MV-4-11 (cell line): ENCODE measurements around the gene NUDT1.

Experiments used
- DNase-seq: peaks from one replicate; lab custom pipeline; 2025; lab: John Stamatoyannopoulos, UW

The NUDT1 gene

GRCh38 chr7:2224491-2224928, 17.5 kb upstream of the NUDT1 start:
- no peak for DNase-seq

- DNase-seq, result no peak
These were observed 17.1 kb upstream of the NUDT1 start for GRCh38 chr7:2224934-2225333.

DNA sequence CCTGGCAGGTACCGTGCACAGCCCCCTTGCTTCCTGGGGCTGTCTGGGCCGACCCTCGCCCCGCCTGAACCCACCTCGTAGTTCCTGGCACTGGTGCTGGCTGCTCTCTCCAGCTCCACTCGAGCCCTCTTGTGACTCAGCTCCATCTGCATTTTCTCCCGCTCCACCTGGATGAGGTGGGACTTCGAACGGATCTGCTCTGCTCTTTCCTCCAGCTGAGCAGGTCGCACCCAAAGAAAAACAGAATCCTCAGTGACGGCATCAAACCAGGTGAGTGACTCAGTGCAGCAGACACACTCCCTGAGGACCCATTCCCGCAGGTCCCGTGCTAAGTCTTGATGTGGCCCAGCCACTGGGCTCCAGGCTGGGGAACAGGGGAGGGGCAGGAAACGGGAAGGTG, 16.7 kb upstream of the NUDT1 start:
- no peak for DNase-seq

GRCh38 chr7:2225830-2226229, 16.2 kb upstream of the NUDT1 start:
- no peak for DNase-seq

DNA sequence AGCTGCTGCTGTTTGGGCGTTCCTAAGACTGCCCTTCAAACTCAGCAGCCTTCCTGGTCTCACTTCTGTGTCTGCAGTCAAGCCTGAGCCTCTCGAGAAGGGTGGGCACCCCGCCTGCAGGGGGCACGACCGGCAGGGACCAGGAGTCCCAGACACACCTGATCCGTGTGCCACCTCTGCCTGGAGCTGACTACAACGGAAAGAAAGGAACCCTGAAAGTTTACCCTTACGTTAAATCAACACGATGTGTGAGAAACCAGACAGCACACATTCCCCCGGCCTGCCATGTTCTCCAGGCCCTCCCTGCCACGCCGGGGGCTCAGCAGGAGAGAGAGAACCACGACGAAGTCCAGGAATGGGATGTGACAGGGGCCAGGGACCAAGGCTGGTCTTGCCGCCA, 14.3 kb upstream of the NUDT1 start:
- no peak for DNase-seq

DNA sequence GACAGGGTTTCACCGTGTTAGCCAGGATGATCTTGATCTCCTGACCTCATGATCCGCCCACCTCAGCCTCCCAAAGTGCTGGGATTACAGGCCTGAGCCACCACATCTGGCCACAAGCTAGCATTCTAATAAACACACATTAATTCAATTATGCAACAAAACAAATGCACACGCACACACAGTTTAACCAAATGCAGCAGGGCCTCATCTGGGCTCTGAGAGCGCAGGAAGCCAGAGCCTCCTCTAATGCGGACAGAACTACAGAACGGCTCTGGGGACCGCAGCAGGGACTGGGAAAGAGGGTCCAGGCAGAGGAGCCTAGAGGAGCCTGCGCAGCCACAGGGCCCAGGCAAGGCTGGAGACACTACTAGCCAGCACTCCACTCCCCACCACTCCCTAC, 13.1 kb upstream of the NUDT1 start:
- DNase-seq, result no peak

- DNase-seq, result no peak
These were observed 12.6 kb upstream of the NUDT1 start for GRCh38 chr7:2229467-2229866.

- DNase-seq, result no peak
These were observed 11.8 kb upstream of the NUDT1 start for GRCh38 chr7:2230226-2230625.

- no peak for DNase-seq
These were observed 11.1 kb upstream of the NUDT1 start for GRCh38 chr7:2230882-2231281.

DNA sequence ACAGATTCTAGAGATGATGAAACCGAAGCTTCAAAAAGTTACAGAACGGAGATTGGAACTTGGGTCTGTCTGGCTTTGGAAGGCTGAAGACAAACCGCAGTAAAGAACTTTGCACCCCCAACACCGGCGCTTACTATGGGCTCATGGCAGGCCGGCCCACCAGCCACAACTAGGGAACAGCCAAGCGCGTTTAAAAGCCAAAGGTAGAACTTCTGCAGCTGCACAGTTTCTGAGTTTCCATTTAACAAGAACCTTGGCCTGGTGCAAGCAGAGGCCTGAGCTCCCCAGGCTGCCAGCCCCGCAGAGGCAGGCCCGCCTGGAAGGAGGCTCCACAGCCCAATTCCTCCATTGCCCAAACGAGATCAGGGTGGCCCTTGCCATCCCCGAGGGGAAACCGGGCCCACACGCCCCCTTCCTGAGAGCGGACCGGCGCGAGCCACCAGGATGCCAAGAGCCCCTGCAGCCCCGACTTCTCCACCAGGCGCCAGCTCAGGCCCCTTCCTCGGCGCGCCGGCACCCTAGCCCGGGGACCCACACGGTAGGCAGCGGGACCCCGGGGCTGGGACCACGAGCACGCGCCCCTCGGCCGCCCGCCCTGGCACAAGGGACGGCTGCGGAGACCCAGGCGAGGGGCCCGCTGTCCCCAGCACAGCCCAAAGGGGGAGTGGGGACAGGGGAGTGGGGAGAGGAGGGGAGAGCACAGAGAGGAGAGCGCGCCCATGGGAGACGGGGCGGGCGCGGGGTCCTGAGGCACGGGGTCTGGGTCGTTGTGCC, 9.8 kb upstream of the NUDT1 start:
- no peak for DNase-seq

GRCh38 chr7:2232766-2233520, 9.1 kb upstream of the NUDT1 start, which contains the start of gene MAD1L1:
Gene MAD1L1, minus strand, starts transcription at chr7:2232945. Its CDS starts 2,812 bp downstream, at chr7:2230133.
- DNase-seq, result peak; percentile 85

GRCh38 chr7:2233926-2234325, 8.1 kb upstream of the NUDT1 start:
- no peak for DNase-seq

DNA sequence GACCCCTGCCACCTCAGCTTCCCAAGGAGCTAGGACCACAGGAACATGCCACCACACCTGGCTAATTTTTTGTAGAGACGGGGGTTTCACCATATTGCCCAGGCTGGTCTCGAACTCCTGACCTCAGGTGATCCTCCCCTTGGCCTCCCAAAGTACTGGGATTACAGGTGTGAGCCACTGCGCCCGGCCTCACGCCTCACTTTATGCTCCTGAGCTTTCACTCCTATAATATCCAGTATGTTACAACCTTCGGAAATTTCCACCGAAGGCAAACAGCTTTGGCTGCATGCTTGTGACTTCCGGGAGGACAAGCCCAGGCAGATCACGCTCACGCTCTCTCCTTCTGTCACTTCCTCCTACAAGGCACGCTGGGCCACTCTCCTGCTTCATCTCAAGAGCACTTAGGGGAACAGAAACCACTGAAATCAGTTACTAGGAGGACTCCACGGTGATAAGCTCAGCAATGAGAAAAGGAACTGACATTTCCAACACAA, 4.9 kb upstream of the NUDT1 start:
- DNase-seq, result peak; percentile 99

DNA sequence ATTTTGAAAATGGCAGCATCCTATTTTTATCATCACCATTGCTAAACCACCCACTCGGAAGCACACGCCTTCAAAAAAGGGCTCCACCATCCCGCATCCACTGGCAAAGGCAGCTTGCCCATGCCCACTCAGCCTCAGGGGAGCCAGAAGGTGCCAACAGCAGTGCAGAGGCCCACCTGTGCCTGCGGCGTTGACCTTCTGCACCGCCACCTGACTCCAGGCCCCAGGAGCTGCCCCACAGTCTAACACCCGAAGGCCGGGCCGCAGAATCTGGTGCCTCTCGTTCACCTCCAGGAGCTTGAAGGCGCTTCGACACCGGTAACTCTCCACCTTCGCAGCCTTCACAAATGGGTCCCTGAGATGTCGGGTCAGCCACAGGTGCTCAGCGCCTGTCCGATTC, 2.8 kb upstream of the NUDT1 start:
- DNase-seq, result no peak

DNA sequence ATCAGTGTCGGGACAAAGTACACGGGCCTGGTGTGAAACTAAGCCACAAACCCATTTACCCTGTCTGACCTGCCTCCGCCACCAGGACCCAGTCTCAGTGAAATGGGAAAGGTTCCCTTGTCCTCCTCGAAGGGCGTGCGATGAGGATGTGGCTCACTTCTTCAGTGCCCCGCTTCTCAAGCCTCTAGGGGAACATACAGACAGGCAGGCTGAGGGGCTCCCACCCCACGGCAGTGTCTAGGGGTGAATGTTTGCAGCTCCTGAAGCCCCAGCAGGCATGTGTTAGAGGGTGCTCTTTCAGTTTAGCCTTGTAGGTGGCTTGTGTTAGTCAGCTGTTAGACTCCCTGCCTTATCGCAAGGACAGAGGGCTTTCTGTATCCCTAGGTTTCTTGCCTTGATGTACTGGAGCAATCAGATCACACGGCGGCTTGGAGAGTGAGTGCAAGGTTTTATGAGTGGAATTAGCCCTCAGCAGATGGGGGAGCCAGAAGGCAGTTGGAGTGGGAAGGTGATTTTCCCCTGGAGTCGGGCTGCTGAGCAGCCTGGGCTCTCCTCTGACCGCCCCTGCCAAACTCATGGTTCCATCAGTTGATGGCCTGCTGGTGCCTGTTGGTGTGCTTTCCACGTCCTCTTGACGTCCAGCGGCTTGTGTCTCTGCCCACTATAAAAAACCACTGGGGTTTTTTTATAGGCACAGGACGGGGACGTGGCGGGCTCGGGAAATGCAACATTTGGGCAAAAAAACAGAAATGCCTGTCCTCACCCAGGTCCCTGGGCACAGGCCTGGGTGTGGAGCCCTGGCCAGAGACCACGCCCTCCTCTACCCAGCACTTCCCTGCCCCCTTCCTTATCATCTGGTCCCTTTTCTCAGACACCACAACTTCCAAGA, 759 bp downstream of the NUDT1 start:
- peak; percentile 36 for DNase-seq

DNA sequence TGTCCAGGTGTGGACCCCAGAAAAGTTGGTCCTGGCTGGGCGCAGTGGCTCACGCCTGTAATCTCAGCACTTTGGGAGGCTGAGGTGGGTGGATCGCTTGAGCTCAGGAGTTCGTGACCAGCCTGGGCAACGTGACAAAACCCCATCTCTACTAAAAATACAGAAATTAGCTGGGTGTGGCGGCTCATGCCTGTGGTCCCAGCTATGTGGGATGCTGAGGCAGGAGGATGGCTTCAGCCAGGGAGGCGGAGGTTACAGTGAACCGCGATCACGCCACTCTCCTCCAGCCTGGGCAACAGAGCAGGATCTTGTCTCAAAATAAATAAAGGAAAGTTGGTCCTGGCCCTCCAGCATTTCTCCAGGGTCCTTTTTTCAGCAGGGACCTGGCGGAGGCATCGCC, 1.4 kb downstream of the NUDT1 start:
- no peak for DNase-seq

DNA sequence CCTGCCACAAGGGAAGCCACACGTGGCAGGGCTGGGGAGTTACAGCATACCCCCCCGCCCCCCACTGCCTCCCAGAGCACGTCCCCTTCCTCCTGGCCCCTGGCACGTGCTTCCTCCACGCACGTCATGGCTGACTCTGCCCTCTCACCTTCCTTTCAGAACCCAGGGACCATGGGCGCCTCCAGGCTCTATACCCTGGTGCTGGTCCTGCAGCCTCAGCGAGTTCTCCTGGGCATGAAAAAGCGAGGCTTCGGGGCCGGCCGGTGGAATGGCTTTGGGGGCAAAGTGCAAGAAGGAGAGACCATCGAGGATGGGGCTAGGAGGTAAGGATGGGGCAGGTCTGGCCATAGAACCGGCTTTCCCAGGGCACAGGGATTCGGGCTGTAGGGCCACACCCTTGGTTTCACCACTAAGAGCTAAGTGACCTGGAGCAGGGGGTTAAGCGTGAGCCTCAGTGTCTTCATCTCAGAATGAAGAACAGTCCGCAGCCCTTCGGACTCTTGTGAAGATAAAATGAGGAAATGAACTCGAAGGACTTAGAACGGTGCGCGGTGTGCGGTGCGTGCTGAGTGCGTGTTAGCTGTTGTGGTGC, 2.5 kb downstream of the NUDT1 start:
- DNase-seq, result peak; percentile 78

- DNase-seq, result no peak
These were observed 4.1 kb downstream of the NUDT1 start for GRCh38 chr7:2245883-2246675.

- no peak for DNase-seq
These were observed 5.3 kb downstream of the NUDT1 start for GRCh38 chr7:2247141-2247995.
